WTC11 (cell line): ENCODE measurements around the gene TBC1D22A.

ENCODE experiments used
- ETV6 ChIP-seq: sonication (generic); formaldehyde crosslinking; IDR thresholded peaks from 2 replicates; pipeline ENCODE4 v1.8.1; 2022; ENCODE audit warnings: mild to moderate bottlenecking, missing genetic modification reagents
- TF ChIP-seq, protein P1 (sequence below): fragments of 200-600 bp; IDR thresholded peaks from 2 replicates; pipeline ENCODE4 v1.8.0; 2022; ENCODE audit warnings: antibody characterized with exemption

DNA sequence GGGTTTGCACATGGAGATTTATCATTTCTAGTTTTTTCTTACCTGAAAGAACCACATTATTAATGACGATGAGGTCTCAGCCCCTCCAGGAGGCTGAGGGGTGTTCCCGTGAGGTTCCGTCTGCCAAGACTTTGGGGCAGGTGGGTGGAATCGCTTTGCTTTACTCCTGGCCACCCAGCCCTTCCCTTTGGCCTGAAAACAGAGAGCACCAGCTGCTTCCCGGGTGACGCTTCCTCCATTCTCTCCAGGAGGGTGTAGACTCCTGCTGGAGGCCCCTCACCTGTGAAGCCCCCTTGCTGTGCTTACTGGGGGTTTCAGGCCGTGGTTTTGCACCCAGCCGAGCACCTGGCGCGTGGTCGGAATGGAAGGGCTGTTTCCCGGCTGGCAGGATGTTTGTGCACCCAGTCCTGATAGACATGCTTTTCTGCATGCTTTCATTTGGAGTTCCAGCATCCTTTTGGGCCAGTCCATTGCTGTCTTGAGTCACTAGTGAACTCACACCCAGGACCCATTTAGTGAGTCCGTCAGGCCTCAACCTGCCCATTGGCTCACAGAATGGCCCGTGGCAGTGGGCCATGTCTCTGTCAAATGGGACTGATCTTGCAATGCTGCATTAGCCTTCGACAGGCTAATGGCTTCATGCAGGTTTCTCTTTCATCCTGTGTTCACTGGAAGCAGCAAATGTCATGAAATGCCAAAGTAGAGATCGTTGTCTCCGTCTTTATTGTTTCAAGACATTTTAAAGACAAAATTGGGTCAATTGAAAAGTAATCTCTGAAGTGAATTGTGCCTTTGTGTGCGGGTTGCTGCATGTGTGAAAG, 360.8 kb downstream of the TBC1D22A start:
- TF ChIP-seq ETV6 = no peak
- TF ChIP-seq, protein P1, sequence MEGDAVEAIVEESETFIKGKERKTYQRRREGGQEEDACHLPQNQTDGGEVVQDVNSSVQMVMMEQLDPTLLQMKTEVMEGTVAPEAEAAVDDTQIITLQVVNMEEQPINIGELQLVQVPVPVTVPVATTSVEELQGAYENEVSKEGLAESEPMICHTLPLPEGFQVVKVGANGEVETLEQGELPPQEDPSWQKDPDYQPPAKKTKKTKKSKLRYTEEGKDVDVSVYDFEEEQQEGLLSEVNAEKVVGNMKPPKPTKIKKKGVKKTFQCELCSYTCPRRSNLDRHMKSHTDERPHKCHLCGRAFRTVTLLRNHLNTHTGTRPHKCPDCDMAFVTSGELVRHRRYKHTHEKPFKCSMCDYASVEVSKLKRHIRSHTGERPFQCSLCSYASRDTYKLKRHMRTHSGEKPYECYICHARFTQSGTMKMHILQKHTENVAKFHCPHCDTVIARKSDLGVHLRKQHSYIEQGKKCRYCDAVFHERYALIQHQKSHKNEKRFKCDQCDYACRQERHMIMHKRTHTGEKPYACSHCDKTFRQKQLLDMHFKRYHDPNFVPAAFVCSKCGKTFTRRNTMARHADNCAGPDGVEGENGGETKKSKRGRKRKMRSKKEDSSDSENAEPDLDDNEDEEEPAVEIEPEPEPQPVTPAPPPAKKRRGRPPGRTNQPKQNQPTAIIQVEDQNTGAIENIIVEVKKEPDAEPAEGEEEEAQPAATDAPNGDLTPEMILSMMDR = no peak
